Measurements from ENCODE around the gene MDGA2. TPM values are rescaled to one million over a fixed set of nuclear protein-coding genes. Genes with fewer than 3 reads are reported as not detected.

MDGA2 gene
- total RNA-seq, 1 donor from 2014 or later = 2.4 TPM

- H3K9me3 Mint-ChIP-seq (ENCODE audit: unreplicated experiment) = no peaks in the 10 kb centered on the region
- no peaks in the 10 kb centered on the region for H3K36me3 Mint-ChIP-seq (ENCODE audit: low read depth, unreplicated experiment)
- Histone ChIP-seq H3K4me1 (ENCODE audit: insufficient read depth, low read length) (no peaks in the 10 kb centered on the region), H3K4me2 (ENCODE audit: low read length) (no peak overlapping the region), H4K20me1 (ENCODE audit: insufficient read depth, low read length) (no peaks in the 10 kb centered on the region), H3K36me3 (ENCODE audit: insufficient read depth, low read length) (no peaks in the 10 kb centered on the region), H3K27ac (ENCODE audit: low read depth, low read length) (no peak overlapping the region), H2AFZ (ENCODE audit: low read depth, low read length) (no peak overlapping the region), H3K27me3 (ENCODE audit: insufficient read depth, low read length) (no peaks in the 10 kb centered on the region), H3K9ac (ENCODE audit: low read length) (no peak overlapping the region), H3K79me2 (ENCODE audit: insufficient read depth, low read length) (no peaks in the 10 kb centered on the region), H3K9me3 (ENCODE audit: insufficient read depth, low read depth, low read length) (no peaks in the 10 kb centered on the region), H3K4me3 (ENCODE audit: insufficient read depth, low read depth, low read length) (no peak overlapping the region)
- H3K4me1 Mint-ChIP-seq (ENCODE audit: low read depth, unreplicated experiment) = peaks cover 7% of the 10 kb centered on the region
- FAIRE-seq (peak; percentile 29), DNase-seq (ENCODE audit: low read depth) (peak; percentile 17)
- H3K27ac Mint-ChIP-seq (ENCODE audit: unreplicated experiment) = no peak overlapping the region
- TF ChIP-seq EZH2 (IDR thresholded peaks at IDR 0.05; ENCODE audit: insufficient read depth, low read length) = no peak
- no peak for TF ChIP-seq CTCF (IDR thresholded peaks at IDR 0.05; ENCODE audit: insufficient read depth, low read depth, low read length)
- H3K27me3 Mint-ChIP-seq (ENCODE audit: low read depth, unreplicated experiment) = no peaks in the 10 kb centered on the region
- H3K4me3 Mint-ChIP-seq (ENCODE audit: unreplicated experiment) = no peak overlapping the region
Measured at GRCh38 chr14:47555333-47555732, 120.1 kb downstream of the MDGA2 start.

- Histone ChIP-seq H4K20me1 (ENCODE audit: insufficient read depth, low read length) (no peaks in the 10 kb centered on the region), H3K4me2 (ENCODE audit: low read length) (no peak overlapping the region), H3K9me3 (ENCODE audit: insufficient read depth, low read depth, low read length) (no peaks in the 10 kb centered on the region), H3K4me3 (ENCODE audit: insufficient read depth, low read depth, low read length) (no peak overlapping the region), H3K4me1 (ENCODE audit: insufficient read depth, low read length) (no peaks in the 10 kb centered on the region), H3K9ac (ENCODE audit: low read length) (no peak overlapping the region), H2AFZ (ENCODE audit: low read depth, low read length) (no peak overlapping the region), H3K79me2 (ENCODE audit: insufficient read depth, low read length) (no peaks in the 10 kb centered on the region), H3K36me3 (ENCODE audit: insufficient read depth, low read length) (no peaks in the 10 kb centered on the region), H3K27ac (ENCODE audit: low read depth, low read length) (no peak overlapping the region), H3K27me3 (ENCODE audit: insufficient read depth, low read length) (no peaks in the 10 kb centered on the region)
- no peak for TF ChIP-seq CTCF (IDR thresholded peaks at IDR 0.05; ENCODE audit: insufficient read depth, low read depth, low read length)
- no peak for TF ChIP-seq EZH2 (IDR thresholded peaks at IDR 0.05; ENCODE audit: insufficient read depth, low read length)
- H3K4me3 Mint-ChIP-seq (ENCODE audit: unreplicated experiment) = no peak overlapping the region
- DNase-seq (ENCODE audit: low read depth) = no peak
- H3K36me3 Mint-ChIP-seq (ENCODE audit: low read depth, unreplicated experiment) = no peaks in the 10 kb centered on the region
- no peaks in the 10 kb centered on the region for H3K4me1 Mint-ChIP-seq (ENCODE audit: low read depth, unreplicated experiment)
- H3K27ac Mint-ChIP-seq (ENCODE audit: unreplicated experiment) = no peak overlapping the region
- FAIRE-seq = no peak
- H3K9me3 Mint-ChIP-seq (ENCODE audit: unreplicated experiment) = no peaks in the 10 kb centered on the region
- H3K27me3 Mint-ChIP-seq (ENCODE audit: low read depth, unreplicated experiment) = no peaks in the 10 kb centered on the region
Measured at GRCh38 chr14:47549886-47550285, 125.5 kb downstream of the MDGA2 start.

- Histone ChIP-seq H4K20me1 (ENCODE audit: insufficient read depth, low read length) (no peaks in the 10 kb centered on the region), H3K27ac (ENCODE audit: low read depth, low read length) (no peak overlapping the region), H3K4me2 (ENCODE audit: low read length) (no peak overlapping the region), H3K4me3 (ENCODE audit: insufficient read depth, low read depth, low read length) (no peak overlapping the region), H3K27me3 (ENCODE audit: insufficient read depth, low read length) (no peaks in the 10 kb centered on the region), H2AFZ (ENCODE audit: low read depth, low read length) (no peak overlapping the region), H3K79me2 (ENCODE audit: insufficient read depth, low read length) (no peaks in the 10 kb centered on the region), H3K9ac (ENCODE audit: low read length) (no peak overlapping the region), H3K36me3 (ENCODE audit: insufficient read depth, low read length) (no peaks in the 10 kb centered on the region), H3K4me1 (ENCODE audit: insufficient read depth, low read length) (no peaks in the 10 kb centered on the region), H3K9me3 (ENCODE audit: insufficient read depth, low read depth, low read length) (no peaks in the 10 kb centered on the region)
- H3K27ac Mint-ChIP-seq (ENCODE audit: unreplicated experiment) = no peak overlapping the region
- FAIRE-seq = no peak
- no peak overlapping the region for H3K4me3 Mint-ChIP-seq (ENCODE audit: unreplicated experiment)
- peaks cover 3% of the 10 kb centered on the region for H3K4me1 Mint-ChIP-seq (ENCODE audit: low read depth, unreplicated experiment)
- no peaks in the 10 kb centered on the region for H3K9me3 Mint-ChIP-seq (ENCODE audit: unreplicated experiment)
- H3K36me3 Mint-ChIP-seq (ENCODE audit: low read depth, unreplicated experiment) = no peaks in the 10 kb centered on the region
- DNase-seq (ENCODE audit: low read depth) = no peak
- H3K27me3 Mint-ChIP-seq (ENCODE audit: low read depth, unreplicated experiment) = no peaks in the 10 kb centered on the region
- no peak for TF ChIP-seq EZH2 (IDR thresholded peaks at IDR 0.05; ENCODE audit: insufficient read depth, low read length)
- TF ChIP-seq CTCF (IDR thresholded peaks at IDR 0.05; ENCODE audit: insufficient read depth, low read depth, low read length) = no peak
Measured at GRCh38 chr14:47543459-47543858, 131.9 kb downstream of the MDGA2 start.
